NB4 (cell line): ENCODE results near the gene P2RX6.

Experiments
- DNase-seq: peaks from one replicate; pipeline ENCODE4 v3.0.0; 2010; ENCODE audit warnings: low read depth
- H3K4me3 ChIP-seq: one replicate; pipeline ENCODE4 v1.5.1; 2011; ENCODE audit warnings: mild to moderate bottlenecking, low read depth, low read length, moderate library complexity
- CTCF ChIP-seq: IDR thresholded peaks from one replicate; pipeline ENCODE4 v1.5.1; 2012; ENCODE audit warnings: low read depth, low read length
- MAX ChIP-seq: IDR thresholded peaks from 2 replicates; pipeline ENCODE4 v1.6.1; 2011; ENCODE audit warnings: low read depth, low read length
- MYC ChIP-seq: IDR thresholded peaks from 2 replicates; pipeline ENCODE4 v1.6.1; 2011; ENCODE audit warnings: low read depth, low read length
- POLR2A ChIP-seq: IDR thresholded peaks from 2 replicates; pipeline ENCODE4 v1.6.1; 2011; ENCODE audit warnings: mild to moderate bottlenecking; ENCODE audit not compliant: insufficient read length; ENCODE audit errors: extremely low read depth

P2RX6 gene

DNA sequence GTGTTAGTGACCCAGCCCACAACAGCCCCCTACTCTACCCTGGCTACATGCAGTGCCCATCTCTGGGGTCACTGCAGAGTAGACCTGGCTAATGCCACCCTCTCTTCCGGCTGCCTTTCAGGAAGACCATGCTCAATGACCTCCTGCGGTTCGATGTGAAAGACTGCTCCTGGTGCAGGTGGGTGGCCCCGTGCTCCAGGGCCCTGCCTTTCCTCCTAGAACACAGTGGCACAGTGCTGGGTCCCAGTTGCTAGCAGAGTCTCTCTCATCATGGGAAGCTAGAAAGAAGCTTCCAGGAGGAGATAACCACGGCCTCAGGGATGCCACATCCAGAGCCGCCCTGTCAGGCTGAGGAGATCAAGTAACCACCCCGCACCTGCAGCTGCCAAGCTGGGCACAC is 29.2 kb upstream of the P2RX6 start:
- TF ChIP-seq MAX (no peak), POLR2A (no peak), MYC (no peak), CTCF (no peak)
- no peak overlapping the region for H3K4me3 ChIP-seq
- DNase-seq: no peak

GRCh38 chr22:20986365-20986764 is 28.6 kb upstream of the P2RX6 start:
- TF ChIP-seq MYC (no peak), CTCF (no peak), MAX (no peak), POLR2A (no peak)
- no peak for DNase-seq
- H3K4me3 ChIP-seq: no peak overlapping the region

GRCh38 chr22:20987375-20987774 is 27.6 kb upstream of the P2RX6 start:
- no peak for TF ChIP-seq CTCF
- TF ChIP-seq POLR2A: no peak
- TF ChIP-seq MYC: no peak
- TF ChIP-seq MAX: no peak
- no peak for DNase-seq

DNA sequence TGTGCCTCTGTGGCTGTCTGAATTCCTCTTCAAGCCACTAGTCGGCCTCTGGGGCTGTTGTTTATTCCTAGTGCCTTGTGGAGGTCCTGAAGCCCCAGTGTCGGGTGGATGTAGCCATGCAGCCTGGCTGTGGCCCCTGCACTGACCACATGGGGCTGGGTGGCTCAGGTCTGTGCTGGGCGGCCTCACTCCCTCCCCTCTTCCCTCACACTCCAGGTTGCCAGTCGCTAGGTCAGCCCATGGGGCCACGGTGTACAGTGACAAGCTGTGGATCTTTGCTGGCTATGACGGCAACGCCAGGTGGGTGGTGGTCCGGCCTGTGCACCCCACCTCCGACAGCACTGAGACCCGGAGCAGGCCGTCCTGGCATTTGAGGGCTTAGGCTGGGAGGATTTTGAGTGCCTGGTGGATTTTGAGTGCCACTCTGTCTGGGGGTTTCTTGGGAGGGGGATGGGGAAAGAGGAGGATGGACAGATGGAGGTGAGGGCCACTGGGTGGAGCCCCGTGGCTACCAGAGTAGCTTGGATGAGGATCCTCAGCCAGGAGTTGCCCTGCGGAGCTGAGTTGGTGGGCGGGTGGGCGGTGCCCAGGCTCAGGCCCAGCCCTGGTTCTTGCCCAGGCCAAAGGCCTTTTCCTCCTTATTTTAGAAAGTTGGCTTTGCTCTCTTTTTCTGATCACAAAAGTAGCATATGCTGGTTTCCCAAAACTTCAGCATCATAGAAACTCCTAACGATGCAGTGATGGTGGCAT is 26.2 kb upstream of the P2RX6 start:
- TF ChIP-seq MAX (no peak), MYC (no peak), POLR2A (no peak), CTCF (no peak)
- no peak for DNase-seq
- H3K4me3 ChIP-seq: no peak overlapping the region

More at GRCh38 chr22:20987375-20987774, 27.6 kb upstream of the P2RX6 start:
- no peak overlapping the region for H3K4me3 ChIP-seq

- no peak overlapping the region for H3K4me3 ChIP-seq
- DNase-seq: peak; percentile 41
- peak; percentile 57 for TF ChIP-seq MAX
- no peak for TF ChIP-seq MYC
These were observed 25.4 kb upstream of the P2RX6 start for GRCh38 chr22:20989323-20990138.

DNA sequence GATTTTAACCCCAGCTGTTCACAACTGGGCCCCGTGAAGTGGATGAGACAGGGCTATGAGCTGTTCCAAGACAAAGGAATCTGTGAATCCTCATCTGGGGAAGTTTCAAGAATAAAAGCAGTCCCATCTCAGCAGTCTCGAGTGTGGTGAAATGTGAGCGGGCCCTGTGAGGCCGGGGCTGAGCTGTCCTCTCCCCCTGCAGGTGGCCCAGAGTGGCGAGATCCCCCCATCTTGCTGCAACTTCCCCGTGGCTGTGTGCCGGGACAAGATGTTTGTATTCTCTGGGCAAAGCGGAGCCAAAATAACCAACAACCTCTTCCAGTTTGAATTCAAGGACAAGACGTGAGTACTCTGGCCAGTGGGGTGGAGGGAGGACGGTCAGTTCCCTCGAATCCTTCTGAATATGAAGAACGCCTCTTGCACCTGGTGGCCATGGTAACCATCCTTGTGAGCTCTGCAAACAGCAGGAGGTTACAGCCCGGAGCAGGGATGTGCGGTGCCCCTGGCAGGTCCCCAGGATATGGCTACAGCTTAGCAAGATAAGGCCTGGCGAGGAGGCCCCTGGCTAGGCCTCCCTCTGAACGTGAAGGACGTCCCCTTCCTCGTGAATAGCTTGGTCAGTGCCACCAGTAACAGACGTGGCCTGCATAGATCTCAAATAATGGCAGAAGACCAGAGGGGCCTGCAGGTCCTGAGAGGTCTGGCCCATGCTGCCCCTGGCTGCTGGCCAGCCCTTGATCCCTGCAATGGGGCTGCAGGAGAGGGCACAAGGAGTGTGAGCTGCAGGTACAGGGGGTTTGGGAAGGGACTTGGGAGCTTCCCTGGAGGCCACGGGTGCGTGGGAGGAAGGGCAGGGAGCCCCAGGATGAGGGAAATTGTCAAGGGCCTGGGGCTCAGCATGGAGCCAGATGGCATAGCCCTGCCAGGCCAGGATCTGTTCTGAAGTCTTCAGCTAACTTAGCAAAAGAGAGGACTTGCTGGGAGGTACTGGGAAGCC is 24.5 kb upstream of the P2RX6 start:
- TF ChIP-seq CTCF: no peak
- no peak for TF ChIP-seq POLR2A
- TF ChIP-seq MYC: no peak
- TF ChIP-seq MAX: no peak
- H3K4me3 ChIP-seq: no peak overlapping the region
- no peak for DNase-seq
